HG02623 (cell line): ENCODE data around the gene PIGS.
"Not testable (repeated sequence)": the region's sequence is repeated elsewhere in the genome, so short reads cannot be mapped to it uniquely, and the experiment has no call there.

Experiments used
- ATAC-seq: cut with Tn5 transposase; IDR thresholded peaks from one replicate; pipeline ENCODE4 v1.9.1; 2021; ENCODE audit warnings: moderate library complexity; ENCODE audit not compliant: unreplicated experiment

Gene PIGS

GRCh38 chr17:28571361-28572122 lies at the start of gene PIGS:
PIGS (minus strand) TSS chr17:28571524; CDS start chr17:28571496, 28 bp downstream.
- peak; percentile 83 for ATAC-seq

DNA sequence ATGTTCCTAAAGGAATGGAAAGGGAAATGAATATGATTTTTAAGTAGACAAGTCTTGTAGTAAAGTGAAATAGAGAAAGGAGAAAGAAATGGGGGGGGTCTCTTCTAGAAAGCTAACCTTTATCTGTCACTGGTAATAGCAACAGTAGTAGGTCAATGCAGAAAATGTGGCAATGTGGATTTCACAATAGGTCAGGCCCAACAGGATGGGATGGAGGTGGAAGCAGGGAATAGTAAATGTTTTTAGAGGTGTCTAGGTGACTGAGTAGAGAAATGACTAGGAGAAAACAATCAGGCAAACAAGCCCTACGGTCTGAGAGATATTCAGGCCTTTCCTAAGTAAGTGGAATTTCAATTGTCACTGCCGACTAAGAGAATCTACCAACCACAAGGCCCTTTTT lies 48.7 kb upstream of the PIGS start:
- no peak for ATAC-seq

DNA sequence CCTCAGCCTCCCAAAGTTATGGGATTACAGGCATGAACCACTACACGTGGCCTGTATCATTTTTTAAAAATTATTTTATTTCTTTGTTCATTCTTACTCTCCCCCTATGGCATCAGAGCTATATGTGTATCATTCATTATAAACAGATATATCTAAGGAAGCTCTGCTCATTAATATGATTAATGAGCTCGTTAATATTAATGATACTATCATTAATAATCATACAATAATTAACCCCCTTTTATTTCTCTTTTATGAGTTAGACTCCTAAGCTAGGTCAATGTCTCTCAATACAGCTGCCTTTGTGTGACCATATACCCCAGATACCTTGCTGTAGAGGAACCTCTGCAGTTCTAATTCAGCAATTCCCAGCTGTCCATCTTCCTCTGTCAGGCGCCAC lies 47.1 kb upstream of the PIGS start:
- ATAC-seq, result no peak

- ATAC-seq, result no peak
These were observed 45.0 kb upstream of the PIGS start for GRCh38 chr17:28616281-28616680.

DNA sequence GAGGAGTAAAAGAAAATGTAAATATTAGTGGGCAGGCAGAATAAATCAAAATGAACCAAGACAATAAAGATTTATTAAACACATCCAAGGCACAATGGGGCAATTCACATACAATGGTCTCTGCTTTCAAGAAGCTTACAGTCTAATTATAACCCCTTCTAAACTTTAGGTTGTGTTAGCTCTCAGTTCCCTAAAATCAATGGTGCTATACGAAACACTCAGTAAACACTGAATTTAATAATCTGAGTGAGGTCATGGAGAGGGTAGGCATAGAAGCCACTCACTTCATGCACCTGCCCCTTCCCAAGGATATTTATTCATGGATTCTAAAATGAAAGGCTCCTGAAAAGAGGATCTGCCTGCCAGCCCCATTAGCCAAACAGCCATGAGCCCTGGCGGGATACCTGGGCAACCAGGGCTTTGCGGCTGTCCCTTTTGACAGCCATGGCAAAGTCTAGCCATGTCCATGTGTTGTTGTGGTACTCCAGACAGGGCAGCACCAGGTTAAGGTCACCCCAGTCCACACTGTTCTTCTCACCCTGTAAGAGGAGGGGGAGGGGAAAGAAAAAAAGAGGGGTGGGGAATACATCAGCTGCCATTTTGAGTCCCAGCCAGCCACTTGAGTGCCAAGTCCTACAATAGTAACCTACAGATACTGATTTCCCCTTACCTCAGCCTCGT lies 44.1 kb upstream of the PIGS start:
- no peak for ATAC-seq

- no peak for ATAC-seq
These were observed 42.6 kb upstream of the PIGS start, which contains the start of gene RSKR for GRCh38 chr17:28613931-28614381. RSKR (minus strand) TSS chr17:28614185; CDS start chr17:28614161, 24 bp downstream.

GRCh38 chr17:28612936-28613872 lies 41.9 kb upstream of the PIGS start:
- no peak for ATAC-seq

DNA sequence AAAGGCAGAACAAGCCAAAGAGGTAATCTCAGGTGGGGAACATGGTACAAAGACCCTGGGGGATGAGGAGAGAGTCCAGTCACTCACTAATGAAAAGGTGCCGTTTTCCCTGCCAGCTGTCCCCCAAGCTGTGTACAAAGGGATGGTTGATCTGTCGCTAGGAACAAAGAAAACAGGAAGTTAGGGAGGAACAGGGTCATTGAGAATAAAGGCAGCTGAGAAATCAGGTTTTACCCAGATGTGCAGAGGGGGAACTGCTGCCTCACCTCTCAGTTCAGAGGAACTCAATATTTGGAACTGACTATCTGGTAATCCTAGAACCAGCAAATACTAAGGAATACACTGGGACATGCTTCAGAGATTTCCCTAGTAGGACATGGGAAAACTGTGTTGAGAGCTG lies 41.2 kb upstream of the PIGS start:
- no peak for ATAC-seq

- ATAC-seq, result no peak
These were observed 39.1 kb upstream of the PIGS start for GRCh38 chr17:28610376-28610775.

DNA sequence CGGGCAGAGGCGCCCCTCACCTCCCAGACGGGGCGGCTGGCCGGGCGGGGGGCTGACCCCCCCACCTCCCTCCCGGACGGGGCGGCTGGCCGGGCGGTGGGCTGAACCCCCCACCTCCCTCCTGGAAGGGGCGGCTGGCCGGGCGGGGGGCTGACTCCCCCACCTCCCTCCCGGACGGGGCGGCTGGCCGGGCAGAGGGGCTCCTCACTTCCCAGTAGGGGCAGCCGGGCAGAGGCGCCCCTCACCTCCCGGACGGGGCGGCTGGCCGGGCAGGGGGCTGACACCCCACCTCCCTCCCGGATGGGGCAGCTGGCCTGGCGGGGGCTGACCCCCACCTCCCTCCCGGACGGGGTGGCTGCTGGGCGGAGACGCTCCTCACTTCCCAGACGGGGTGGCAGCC lies 32.7 kb upstream of the PIGS start:
- ATAC-seq, result not testable (repeated sequence)

GRCh38 chr17:28599311-28600184 lies 28.2 kb upstream of the PIGS start:
- peak; percentile 39 for ATAC-seq

- peak; percentile 82 for ATAC-seq
These were observed 27.5 kb upstream of the PIGS start, which contains the start of gene SPAG5 for GRCh38 chr17:28598799-28599310. SPAG5 (minus strand) TSS chr17:28599025; CDS start chr17:28598946, 79 bp downstream.

- no peak for ATAC-seq
These were observed 27.1 kb upstream of the PIGS start for GRCh38 chr17:28598389-28598788.

DNA sequence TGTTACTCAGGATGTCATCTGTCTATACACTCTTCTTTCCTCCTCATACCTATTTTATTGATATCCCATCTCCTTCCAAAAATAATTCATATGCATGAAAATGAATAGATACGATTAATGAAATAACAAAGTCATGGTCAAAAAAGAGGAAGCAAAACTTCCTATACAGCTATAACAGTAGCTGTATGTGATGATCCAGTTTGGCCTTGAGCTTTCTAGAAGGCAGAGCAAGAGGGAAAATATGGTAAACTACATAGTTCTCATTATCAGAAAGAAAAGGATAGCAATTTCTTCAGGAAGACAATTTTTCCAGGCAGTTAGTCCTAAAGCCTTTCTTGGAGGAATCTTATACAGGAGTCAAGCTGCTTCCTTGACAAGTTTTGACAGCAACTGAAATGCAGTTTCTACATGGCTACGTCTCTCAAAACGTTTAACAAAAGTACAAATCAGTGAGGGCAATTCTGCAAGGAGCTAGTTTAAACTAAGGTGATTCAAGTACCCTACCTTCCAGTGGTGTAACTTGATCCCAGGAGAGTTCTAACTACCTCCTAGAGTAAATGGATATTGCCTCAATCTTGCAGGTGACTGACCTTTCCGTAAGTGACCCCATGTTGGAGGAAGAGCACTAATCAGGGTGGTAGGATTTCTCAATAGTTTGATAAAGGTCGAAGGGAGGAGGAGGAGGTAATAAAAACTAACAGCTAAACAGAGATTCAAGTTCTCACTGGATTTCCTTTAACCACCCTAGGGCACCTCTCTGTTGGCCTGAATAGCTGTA lies 26.5 kb upstream of the PIGS start:
- ATAC-seq, result no peak

GRCh38 chr17:28592260-28592659 lies 20.9 kb upstream of the PIGS start:
- no peak for ATAC-seq

DNA sequence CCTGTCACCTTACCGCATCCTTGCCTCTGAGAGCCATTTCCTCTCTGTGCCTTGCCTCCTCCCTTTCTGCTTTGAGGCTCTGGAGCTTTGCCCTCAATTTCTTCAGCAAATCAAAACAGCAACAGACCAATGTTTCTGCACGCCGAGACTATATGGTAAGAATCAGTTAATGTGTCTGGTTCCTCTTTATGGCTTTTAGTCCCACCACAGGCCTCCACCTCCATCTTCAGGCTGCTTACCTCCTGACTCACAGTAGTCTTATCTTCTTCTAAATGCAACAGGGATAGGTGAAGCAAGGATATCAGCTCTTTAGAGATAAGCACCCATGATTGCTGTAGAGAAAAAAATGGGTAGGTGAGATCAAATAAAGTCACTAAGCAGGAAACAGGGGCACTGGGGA lies 14.5 kb upstream of the PIGS start:
- no peak for ATAC-seq

DNA sequence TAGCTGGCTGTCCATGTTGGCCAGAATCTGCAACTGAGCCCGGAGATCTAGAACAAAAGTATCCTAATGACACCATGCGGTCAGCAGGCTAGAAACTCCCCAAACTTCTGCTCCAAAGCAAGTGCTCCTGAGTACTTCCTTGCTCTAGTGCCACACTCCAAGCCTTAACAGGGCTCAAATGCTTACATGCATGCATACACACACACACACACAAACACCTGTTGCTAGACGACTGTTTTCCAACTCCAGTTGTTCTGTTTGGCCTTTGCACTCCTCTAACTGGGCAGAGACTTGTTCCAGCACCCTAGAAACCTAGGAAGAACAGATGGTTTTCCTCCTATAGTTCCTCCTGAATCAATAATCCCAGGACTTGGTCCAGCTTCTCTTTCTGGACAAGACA lies 13.1 kb upstream of the PIGS start:
- no peak for ATAC-seq

- ATAC-seq, result no peak
These were observed 11.2 kb upstream of the PIGS start for GRCh38 chr17:28582513-28582912.

DNA sequence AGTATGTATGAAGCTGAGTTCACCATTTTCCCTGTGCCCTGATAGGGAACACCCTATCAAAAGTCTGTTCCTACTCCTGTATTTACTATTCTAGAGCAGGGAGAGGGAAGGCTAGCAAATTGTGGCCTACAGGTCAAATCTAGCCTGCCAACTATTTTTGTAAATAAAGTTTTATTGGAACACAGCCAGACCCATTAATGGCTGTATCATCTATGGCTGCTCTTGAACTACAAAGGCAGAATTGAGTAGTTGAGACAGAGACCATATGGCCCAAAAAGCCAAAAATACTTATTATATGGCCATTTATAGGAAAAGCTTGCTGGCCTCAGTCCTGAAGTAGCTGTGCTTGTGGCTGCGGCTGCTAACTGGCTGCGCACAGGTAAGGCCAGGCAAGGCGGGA lies 9.6 kb upstream of the PIGS start:
- no peak for ATAC-seq
